GM21825 (cell line): ENCODE measurements around the gene ZBTB20.

Source experiments
- ATAC-seq: cut with Tn5 transposase; IDR thresholded peaks from one replicate; pipeline ENCODE4 v1.9.1; 2021; ENCODE audit warnings: mild to moderate bottlenecking, moderate library complexity; ENCODE audit not compliant: unreplicated experiment

The ZBTB20 gene

DNA sequence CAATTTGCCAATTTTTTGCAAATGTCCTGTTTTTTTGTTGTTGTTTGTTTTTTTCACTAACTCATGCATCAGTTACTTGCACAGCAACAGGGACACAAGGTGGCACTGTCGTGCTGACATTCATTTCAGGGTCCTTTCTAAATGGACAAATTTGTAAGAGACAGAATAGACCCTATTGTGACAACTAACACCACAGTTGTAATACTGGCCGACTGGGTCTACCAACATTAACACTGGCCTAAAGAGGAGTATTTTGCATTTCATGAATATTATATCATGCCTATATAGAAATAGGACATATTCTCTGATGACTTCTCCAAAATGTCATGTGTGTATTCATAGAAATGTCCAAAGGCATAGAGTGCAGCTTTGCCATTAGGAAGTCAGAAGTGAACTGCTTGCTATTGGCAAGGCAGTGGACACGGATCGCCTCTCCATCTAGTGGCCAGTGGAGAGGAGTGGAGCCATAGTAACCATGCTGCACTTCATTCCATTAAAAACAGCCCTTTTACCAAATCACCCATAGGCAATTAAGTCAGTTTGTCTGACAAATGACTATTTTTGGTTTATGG lies 54.8 kb downstream of the ZBTB20 start:
- peak; percentile 76 for ATAC-seq

DNA sequence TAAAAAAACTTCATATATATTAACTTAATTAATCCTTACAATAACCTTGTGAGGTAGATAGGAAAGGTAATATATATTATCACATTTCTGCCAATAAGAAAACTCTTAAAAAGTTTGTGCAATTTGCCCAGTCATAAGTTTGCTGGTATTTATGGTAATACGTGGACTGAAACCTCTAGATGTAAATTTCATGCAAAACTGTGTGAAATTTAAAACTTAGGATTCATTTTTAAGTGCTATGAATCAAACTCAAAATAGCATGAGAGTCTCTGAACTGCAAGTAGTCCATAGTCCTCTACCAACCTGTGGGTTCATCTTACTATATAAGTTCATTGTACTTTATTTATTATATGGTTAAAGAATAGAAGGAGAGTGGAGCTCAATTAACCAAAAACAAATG lies 56.4 kb downstream of the ZBTB20 start:
- no peak for ATAC-seq

DNA sequence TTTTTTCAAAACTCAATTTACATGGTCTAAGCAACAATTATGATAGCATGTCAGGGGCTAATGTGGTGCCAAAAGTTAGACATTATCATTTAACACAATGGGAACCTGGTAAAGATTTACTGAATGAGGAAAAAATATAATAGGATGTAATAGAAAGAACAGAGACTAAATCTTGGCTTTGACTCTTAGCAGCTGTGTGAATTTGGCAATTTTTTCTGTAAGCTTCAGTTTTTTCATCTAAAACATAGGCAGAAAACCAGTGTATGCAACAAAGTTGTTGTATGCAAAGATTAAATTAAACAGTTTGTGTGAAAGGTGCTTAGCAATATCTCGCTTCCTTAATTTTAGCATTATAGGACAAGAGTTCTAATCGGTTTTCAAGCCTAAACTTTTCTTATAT lies 57.6 kb downstream of the ZBTB20 start:
- no peak for ATAC-seq

- ATAC-seq = no peak
Measured at GRCh38 chr3:115087512-115087911, 59.6 kb downstream of the ZBTB20 start.

GRCh38 chr3:115086344-115086743 lies 60.7 kb downstream of the ZBTB20 start:
- no peak for ATAC-seq

DNA sequence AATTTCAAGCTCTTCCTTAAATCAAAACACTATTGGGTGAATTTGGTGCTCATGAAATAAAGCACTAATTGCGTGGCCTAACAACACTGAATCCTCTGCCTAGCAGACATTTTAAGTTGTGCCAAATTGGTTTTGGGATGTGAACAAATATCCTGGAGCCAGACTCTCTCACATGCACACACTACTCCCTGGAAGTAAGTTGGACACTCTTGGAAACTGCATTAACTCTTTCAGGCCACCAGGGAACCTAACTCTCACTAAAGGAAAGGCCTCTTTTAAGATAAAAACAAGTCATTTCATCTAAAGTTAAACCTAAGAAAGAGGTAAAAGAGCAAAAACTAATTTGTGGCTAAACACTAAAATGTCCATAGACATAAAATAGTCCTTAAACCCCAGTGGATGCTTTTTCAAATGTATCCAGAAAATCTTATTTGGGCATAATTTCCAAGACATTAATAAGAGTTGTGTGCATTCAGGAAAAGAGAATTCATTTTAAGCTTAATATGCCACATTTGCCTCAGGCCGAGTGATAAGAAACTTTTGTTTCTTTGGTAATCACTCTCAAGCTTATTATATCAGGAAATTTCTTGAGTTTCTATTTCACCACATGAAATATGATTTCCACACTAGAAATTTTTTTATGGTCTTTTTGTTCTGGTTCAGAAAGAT lies 61.8 kb downstream of the ZBTB20 start:
- ATAC-seq = no peak

DNA sequence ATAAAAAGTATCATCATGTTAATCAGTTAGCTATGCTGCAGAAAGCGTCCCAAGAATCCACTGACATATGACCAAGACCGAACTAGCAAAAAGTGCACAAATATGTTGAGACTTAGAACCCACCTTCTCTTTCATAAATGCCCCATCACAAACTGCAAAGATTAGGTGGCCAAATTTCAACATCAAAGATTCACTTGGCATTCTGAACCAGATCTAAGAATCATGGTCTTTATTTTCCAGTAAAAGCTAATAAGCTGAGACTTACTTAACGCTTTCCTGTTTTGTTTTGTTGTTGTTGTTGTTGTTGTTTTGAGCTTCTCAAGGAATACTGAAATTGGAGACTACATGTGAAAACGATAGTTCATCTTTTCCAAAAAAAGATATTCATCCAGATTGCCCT lies 62.4 kb downstream of the ZBTB20 start:
- ATAC-seq = no peak

DNA sequence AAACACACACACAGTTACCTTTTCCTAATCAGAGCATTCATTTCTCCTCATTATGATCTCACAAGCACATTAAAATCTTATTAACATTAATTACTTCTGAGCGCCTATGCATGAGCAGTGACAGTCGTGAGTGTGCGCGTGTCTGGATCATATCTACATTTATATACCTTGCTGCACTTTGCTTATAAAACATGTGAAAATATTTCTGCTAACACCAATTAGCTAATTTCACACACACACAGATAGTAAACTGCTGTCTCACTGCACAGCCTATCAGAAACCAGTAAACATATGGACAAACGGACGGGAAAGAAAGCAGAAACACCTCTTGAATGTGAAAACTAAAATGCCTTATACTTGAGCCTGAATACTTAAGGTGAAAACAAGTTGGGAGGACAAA lies 64.8 kb downstream of the ZBTB20 start:
- ATAC-seq = no peak

DNA sequence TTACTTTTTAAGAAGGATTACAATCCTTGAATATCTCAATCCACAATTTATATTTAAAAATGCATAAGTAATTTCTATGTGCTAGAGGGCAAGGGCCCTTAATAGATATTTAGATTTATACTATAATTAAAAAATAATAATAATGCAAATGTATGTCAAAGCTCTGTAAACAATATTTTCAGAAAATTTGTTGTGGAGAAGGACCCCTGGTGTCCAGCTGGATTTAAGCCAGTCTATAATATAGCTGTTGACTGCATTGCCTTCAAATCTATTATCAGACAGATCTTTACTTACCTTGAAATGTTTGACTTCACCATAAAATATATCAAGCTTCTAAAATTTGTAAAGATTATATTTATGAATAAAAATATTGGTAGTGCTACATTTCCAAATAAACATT lies 65.6 kb downstream of the ZBTB20 start:
- no peak for ATAC-seq

DNA sequence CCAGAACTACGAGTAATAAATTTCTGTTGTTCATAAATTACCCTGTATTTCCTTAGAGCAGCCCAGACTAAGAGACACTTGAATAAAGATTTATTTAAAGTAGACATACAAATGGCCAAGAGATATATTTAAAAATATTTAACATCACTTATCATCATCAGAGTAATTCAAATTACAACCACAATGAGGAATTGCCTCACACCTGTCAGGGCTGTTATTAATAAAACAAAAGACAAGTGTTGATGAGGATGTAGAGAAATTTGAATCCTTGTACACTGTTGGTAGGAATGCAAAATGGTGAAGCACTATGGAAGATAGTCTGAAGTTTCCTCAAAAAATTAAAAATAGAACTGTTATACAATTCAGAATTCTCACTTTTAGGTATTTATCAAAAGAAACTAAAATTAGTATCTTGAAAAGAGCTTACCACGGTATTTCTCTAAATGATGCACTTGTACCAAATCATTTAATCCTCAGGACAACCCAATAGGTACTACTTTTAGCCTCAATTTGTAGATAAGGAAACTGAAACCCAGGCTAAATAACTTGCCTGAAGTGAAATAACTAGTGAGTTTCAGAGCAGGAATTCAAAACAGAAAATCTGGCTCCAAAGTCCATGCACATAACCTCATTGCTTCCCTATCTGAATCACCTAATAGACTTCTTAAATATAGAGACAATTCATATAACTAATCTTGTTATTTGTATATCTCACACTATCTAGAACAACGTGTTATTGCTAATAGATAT lies 69.4 kb downstream of the ZBTB20 start:
- no peak for ATAC-seq

GRCh38 chr3:115074502-115074901 lies 72.6 kb downstream of the ZBTB20 start:
- no peak for ATAC-seq

GRCh38 chr3:115072265-115073021 lies 74.6 kb downstream of the ZBTB20 start:
- ATAC-seq = no peak

GRCh38 chr3:115071601-115072000 lies 75.5 kb downstream of the ZBTB20 start:
- no peak for ATAC-seq

- no peak for ATAC-seq
Measured at GRCh38 chr3:115071166-115071565, 75.9 kb downstream of the ZBTB20 start.

DNA sequence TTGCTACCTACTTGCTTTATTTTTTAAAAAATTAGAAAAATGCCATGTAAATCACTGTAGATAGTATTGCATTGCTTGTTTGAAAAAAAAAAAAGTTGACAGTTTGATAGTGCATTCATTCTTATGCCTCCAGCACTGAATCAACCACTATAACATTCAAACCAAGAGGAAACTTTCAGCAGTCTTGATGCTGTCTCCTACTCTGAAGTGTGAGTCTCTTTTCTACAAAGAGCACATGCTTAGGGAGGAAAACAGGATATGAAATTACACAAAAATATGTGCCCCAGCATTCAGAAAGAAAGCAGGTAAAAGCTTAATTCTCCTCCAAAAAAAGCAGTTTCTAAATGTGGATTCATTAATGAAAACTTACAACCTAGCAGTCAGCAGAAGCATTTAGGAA lies 78.3 kb downstream of the ZBTB20 start:
- ATAC-seq = no peak

DNA sequence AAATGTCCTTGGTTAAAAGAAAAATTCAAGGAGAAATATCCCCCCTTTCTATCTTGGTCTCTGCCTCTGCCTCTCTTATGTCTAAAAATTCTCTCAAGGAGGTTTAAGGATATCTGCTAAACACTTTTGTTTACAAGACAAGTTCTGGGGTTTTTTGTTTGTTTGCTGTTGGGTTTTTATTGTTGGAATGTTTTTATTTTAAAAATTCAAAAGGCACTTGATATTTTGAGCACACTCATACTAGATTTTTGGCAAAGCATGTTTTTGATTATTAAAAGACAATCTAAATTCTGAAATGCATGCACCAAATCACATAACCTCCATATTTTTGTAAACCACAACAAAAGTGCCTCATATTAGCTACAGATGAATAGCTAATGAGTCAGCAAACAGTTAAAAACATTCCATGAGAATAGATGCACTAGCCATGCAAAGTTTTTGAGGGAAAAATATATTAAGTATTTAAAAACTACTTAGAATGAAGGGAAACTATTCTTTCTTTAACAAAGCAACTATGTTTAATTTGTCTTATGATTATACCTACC lies 84.6 kb downstream of the ZBTB20 start:
- ATAC-seq = no peak

- no peak for ATAC-seq
Measured at GRCh38 chr3:115062009-115062408, 85.1 kb downstream of the ZBTB20 start.

GRCh38 chr3:115052906-115053305 lies 94.2 kb downstream of the ZBTB20 start:
- no peak for ATAC-seq

GRCh38 chr3:115042351-115042750 lies 104.7 kb downstream of the ZBTB20 start:
- ATAC-seq = no peak

- ATAC-seq = no peak
Measured at GRCh38 chr3:115040673-115041286, 106.3 kb downstream of the ZBTB20 start.

- ATAC-seq = no peak
Measured at GRCh38 chr3:115040246-115040645, 106.8 kb downstream of the ZBTB20 start.
